CD4-positive, alpha-beta T cell treated with Interleukin-17A for 1 hour (primary cell): ENCODE results near the gene NOXO1.

Experiments
- DNase-seq: peaks from one replicate; pipeline ENCODE4 v3.0.0-alpha.2; 2020

Gene NOXO1

DNA sequence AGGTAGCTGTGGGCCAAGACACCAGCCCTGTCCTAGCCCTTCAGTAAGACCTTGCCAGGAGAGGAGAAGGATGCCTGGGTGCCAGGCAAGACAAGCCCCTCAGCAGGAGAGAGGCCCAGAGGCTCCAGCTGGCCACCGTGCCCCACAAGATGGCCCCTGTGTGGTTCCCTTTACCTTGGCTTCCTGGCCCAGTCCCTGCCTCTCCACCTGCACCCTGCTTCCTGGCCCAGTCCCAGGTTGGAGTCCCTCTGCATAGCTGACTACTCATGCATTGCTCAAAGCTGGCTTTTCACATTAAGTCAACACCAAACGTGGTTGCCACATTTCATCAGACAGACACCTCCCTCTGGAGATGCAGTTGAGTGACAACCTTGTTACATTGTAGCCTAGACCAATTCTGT is 12.5 kb upstream of the NOXO1 start:
- peak; percentile 27 for DNase-seq

DNA sequence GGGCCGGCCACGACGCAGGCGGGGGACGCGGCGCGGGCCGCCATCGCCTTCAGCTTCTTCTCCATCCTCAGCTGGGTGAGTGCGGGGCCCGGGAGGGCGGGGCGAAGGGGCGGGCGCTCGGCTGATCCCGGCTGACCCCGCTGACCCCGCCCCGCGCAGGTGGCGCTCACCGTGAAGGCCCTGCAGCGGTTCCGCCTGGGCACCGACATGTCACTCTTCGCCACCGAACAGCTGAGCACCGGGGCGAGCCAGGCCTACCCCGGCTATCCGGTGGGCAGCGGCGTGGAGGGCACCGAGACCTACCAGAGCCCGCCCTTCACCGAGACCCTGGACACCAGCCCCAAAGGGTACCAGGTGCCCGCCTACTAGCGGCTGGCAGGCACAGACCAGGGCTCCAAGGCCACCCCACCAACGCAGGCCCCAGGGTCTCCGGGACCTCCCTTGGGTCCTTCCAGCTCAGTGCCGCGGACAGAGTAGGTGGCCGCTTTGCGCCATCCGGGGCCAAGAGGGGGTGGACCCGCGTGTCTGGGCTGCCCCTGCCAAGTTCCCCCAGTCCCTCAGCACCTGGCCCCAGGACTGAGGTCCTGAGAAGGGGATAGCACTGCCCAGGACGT is 11.5 kb upstream of the NOXO1 start:
- DNase-seq: no peak

DNA sequence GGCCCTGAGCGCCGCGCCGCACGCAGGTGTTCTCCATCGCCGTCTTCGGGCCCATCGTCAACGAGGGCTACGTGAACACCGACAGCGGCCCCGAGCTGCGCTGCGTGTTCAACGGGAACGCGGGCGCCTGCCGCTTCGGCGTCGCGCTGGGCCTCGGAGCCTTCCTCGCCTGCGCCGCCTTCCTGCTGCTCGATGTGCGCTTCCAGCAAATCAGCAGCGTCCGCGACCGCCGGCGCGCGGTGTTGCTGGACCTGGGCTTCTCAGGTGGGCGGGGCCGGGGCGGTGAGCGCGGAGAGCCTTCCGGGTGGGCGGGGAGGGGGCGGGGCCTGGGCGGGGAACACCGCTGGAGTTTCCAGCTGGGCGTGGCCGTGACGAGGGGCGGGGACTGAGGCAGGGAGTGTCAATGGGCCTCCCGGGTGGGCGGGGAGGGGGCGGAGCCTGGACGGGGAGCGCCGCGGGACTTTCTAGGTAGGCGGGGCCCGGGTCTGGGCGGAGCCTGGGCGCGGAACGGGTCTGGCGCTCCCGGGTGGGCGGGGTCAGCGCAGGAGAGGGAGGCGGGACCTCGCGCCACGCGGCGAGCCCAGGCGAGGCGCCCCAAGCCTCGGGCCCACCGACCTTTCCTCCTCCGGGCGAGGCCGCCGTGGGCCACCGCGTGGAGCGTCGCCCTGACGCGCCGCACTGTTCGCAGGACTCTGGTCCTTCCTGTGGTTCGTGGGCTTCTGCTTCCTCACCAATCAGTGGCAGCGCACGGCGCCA is 10.9 kb upstream of the NOXO1 start:
- peak; percentile 98 for DNase-seq

DNA sequence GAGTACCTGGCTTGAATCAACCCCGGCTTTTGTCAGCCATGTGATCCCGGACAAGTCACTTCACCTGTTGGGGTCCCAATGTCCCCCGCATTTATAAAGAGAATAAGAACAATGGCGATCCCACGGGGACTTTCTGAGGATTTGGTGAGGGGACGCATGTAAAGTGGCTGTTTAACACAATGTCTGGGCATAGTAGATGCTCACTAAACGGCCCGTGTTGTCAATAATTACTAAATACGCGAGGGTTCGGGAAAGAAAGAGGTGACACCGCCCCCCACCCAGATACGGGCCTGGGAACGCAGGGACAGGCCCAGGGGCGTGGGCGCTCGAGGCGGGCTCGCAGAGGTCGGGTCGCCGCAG is 10.3 kb upstream of the NOXO1 start:
- no peak for DNase-seq

DNA sequence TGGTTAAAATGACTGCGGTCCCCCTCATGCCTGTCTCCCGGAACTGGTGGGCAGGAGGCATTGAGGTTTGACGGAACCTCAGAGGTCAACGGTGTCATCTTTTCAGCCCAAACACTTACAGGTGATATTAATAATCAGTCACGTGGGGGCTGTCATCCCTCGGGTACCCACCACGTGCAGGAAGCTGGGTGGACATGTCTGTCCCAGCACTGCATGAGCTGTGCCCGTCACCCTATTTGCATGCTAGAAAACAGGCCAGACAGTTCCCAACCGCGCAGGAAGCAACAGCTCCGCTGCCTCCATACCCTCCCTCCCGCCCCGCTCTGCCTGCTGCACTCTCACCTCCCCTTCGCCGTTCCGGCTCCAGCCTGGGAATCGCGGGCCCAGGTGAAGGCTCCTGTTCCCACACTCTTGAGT is 9.9 kb upstream of the NOXO1 start:
- DNase-seq: peak; percentile 76

DNA sequence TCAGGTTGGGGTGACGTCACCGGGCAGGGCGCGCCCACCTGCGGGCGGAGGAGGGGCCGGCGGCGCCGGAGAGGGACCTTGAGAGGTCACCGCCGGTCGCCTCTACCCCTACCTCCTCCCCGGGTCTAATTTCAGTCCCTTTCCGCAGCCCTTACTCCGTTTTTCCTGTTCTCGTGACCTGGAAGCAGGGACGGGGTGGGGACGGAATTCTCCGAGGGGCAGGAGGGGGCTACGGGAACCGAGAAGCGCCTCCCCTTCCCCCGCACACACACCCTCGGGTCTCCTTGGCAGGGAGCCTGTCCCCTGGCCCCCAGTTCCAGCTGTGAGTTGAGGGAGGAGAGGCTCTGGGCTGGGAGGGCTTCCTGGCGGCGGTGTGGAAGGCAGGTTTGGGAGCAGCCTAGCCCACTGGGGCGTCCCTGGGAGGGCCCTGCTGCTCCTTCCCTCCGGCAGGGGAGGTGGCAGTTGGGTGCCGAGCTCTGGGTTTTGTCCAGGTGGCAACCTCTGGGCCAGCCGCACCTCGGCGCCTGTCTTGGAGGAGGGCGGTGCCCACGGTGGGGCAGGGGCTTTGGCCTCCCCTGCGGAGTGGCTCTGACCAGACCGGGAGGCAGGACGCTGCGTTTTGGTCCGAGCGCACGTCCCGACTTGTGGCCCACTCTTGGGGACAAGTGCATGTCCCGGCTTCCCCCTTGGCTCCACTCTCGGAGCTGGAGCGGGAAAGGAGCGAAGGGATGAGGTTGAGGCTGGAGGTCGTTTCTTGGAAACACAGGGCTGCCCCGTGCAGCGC is 9.3 kb upstream of the NOXO1 start:
- peak; percentile 64 for DNase-seq

DNA sequence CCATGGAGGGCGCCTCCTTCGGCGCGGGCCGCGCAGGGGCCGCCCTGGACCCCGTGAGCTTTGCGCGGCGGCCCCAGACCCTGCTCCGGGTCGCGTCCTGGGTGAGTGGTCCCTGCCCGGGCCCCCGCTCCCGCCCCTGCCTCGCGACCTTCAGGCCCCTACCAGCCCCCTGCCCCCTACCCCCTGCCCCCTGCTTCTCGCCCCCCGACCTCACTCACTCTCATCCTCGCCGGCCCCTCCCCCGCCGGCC is 8.8 kb upstream of the NOXO1 start:
- DNase-seq: no peak

DNA sequence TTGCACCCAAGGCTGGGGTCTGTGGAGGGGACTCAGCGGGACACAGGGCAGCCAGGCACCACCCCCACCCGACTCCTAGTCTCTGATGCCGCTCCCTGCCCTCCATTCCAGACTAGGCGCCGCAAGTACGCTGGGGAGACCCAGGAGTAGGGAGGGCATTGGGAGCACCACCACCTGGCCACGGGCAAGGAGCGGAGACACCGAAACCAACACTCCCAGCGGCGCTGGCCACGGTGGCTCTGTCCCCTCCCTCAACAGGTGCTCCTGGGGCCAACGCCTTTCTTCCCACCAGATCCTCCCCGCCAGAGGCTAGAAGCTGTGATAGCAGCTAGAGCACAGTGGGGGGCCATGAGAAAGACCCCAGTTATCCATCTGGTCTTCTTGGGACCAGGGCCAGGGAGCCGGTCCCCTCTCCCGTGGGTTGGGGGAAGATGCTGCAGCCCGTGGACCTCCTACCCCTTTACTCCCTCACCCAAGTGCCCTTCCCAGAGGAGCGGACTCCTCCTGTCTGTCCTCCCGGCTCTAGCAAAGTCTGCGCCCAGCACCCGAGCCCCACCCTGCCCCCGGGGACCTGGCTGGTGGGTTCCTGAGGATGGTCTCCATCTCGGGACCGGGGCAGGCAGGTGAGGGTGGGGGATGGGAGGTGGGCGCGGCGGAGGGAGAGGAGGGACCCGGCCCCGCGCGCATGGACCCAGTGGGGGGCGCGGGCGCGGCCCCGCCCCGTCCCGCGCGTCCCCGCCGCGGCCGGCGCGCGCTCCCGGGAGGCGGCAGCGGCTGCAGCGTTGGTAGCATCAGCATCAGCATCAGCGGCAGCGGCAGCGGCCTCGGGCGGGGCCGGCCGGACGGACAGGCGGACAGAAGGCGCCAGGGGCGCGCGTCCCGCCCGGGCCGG is 8.2 kb upstream of the NOXO1 start, which contains the start of gene SYNGR3:
Gene SYNGR3 (plus strand): TSS at position 762 of the 892 bp plus-strand sequence. CDS start 133 bp downstream, outside the sequence.
- DNase-seq: peak; percentile 9

DNA sequence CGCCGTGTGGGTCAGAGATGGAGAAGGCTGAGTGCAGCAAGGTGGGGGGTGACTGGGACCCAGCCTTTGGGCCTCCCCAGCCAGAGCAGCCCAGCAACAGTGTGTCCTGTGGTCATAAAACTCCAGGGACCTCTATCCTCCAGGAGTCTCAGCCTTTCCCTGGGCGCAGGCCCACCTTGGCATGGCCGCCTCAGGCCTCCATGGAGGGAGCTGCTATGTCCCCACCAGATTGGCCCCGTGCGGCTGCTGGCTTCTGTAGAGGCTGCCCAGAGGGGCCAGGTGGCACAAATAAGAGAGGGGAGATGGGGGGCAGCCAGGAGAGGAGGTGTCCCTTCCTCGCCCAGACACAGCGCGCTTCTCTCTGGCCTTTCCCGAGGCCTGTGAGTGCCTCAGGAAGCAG is 5.9 kb upstream of the NOXO1 start:
- no peak for DNase-seq

DNA sequence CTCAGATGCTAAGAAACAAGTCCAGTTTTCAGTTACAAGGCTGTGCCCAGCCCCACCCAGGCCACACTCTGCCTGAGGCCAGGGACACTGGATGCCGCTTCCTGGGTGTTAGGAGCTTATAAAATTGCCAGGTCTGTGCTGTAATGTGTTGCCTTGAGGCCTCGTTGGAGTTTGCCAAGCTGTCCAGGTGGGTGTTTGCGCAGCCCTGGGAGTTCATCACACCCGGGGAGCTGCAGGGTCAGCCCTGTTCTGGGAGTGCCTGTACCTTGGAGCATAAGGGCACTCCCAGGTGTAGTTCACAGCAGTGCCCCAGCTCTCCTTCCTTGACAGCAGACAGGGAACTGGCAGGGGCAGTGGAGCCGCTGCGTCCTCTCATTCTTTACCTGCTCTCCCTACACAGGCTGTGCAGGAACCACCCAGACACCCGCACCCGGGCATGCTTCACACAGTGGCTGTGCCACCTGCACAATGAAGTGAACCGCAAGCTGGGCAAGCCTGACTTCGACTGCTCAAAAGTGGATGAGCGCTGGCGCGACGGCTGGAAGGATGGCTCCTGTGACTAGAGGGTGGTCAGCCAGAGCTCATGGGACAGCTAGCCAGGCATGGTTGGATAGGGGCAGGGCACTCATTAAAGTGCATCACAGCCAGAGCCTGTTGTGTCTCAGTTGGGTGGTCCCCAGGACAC is 4.3 kb upstream of the NOXO1 start:
- no peak for DNase-seq

DNA sequence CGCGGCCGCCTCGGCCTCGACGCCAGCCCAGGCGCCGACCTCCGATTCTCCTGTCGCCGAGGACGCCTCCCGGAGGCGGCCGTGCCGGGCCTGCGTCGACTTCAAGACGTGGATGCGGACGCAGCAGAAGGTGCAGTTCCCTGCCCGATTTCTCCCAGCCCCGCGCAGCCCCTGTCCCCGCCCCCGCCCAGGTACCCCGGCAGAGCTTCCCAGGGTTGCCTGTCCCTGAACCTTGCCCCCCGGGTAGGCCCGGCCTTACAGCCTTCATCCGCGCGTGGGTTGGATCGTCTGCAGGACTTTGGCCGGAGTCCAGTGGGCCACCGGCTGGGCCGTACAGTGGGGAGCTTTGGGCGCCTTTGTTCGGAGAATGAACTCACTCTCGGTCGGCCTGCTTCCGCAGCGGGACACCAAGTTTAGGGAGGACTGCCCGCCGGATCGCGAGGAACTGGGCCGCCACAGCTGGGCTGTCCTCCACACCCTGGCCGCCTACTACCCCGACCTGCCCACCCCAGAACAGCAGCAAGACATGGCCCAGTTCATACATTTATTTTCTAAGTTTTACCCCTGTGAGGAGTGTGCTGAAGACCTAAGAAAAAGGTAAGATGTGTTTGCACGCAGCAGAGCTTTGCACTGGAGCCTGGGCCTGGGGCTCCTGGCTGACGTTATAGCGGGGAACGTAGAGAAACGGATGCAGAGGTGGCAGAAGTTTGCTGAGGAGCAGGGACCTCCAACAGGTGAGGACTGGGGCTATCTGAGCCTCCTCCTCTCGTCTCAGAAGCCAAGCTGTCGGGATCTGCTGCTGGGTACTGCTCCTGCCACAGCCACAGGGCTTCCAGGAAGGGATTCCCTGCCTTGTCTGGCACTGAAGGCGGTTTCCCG is 3.3 kb upstream of the NOXO1 start:
- no peak for DNase-seq

DNA sequence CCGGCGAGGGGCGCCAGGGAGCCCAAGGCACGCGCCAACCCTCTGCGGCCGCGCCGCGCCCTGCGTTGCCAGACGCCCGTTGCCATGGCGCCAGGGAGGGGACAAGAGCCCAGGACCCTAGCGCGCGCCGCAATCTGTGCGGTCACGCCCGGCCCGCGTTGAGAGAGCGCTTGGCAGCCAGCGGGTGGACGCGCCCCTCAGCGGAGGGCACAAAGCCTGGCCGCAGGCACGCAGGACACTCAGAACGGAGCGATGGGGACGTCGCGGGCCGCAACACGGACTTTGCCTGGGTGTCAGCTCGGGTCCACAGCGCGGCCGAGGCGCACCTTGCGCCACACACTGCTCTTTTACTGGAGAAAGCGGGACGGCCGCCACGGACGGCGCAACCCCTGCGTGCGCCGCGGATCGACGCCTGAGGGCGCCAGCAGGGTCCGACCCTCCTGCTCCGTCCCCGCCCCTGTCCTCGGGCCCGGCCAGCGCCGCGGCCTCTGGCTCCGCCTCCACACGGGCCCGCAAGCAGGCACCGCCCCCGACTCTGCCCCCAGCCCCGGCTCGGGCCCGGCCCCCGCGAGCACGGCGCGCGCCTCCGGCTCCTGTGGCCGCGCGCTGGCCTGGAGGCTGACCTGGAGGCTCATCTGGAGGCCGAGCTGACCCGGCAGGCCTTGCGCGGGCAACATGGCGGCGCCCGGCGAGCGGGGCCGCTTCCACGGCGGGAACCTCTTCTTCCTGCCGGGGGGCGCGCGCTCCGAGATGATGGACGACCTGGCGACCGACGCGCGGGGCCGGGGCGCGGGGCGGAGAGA is 2.5 kb upstream of the NOXO1 start, which contains the start of gene GFER:
Gene GFER (plus strand): TSS at position 650 of the 803 bp plus-strand sequence. CDS start 26 bp downstream, at position 676.
- DNase-seq: peak; percentile 80

DNA sequence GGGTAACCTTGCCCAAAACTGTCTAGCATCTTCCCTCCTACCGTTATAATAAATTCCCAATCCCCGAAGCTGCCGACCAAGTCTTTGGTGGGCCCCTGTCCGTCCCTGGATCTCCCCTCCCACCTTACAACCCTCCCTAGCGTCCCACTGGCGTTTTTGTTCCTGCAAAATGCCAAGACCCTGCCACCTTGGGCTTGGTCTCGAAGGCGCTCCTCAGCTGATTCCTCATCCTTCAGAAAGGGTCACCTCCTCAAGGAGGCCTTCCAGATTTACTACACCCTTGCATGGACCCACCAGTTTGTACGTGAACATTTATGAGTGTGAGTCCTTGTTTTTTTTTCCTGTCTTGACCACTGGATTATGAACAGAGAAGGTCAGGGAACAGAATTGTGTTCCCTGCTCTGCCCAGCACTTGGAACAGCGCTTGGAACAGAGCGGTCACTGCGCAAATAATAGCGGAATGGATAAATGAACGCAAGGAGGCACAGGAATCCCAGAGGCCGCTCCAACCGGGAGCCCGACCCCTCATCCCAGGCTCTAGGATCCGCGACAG is 1.8 kb upstream of the NOXO1 start:
- DNase-seq: no peak

DNA sequence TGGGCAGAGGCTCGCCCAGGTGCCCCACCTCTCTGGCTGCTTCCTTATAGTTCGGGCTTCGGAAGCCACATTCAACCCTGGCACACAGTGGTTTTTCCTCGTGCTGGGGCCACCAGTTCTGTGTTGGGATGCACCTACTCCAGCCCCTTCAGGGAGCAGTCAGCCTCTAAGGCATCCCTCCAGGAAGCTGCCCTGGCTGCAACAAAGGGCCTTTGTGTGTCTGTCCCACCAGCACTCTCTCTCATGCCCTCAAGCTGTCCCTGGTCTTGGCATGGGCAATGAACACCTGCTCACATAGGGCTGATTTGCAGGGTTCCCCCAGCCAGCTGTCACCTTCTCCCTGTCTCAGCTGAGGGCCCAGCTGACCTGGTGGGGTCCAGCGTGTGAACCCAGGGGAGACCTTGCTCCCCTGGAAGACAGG is 754 bp upstream of the NOXO1 start:
- DNase-seq: no peak

DNA sequence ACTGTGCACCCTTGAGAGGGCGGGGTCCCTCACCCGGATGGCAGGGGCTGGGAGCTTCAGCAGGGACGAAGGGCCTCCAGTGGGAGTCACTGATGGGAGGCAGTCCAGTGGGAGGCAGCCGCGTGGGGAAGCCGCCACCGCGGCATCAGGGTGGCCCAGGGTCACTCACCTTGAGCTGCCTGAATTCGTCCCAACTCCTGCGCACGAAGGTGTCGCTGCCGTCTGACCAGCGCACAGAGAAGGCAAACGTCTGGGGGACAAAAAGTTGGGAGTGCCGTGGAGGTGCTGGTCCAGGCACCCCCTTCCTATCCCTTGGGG is 540 bp downstream of the NOXO1 start:
- no peak for DNase-seq

DNA sequence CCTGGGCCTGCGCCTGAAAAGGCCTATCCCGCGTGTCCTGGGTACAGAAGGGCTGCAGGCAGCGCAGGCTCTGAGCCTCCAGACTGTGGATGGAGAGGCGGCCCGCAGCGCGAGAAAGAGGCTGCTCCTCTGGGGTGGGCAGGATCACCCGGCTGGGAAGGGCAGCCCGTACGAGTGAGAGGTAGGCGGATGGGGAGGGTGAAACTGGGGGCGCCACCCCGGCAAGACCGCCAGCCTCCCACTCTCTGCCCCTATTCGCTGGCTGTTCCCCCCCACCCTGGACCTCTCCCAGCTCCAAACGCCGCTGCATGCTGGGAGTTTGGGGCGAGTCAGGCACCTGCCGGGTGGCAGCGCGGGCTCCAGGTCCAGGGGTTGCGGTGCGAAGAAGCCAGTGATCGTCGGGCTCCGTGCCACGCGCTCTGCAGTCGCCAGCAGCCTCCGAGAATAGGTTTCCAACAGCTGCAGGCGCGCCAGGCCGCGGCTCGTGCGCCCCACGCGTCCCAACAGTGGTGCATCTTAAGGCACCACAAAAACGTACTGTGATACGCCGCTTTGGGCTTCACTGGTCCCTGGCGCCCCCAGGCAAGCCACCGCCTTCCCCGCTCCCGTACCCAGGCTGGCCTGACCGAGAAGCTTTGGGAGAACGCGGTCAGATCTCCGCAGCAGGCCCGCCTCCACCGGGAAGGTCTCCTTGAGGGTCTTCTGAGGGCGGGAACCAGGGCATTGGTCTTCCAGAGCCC is 1.1 kb downstream of the NOXO1 start:
- DNase-seq: no peak

DNA sequence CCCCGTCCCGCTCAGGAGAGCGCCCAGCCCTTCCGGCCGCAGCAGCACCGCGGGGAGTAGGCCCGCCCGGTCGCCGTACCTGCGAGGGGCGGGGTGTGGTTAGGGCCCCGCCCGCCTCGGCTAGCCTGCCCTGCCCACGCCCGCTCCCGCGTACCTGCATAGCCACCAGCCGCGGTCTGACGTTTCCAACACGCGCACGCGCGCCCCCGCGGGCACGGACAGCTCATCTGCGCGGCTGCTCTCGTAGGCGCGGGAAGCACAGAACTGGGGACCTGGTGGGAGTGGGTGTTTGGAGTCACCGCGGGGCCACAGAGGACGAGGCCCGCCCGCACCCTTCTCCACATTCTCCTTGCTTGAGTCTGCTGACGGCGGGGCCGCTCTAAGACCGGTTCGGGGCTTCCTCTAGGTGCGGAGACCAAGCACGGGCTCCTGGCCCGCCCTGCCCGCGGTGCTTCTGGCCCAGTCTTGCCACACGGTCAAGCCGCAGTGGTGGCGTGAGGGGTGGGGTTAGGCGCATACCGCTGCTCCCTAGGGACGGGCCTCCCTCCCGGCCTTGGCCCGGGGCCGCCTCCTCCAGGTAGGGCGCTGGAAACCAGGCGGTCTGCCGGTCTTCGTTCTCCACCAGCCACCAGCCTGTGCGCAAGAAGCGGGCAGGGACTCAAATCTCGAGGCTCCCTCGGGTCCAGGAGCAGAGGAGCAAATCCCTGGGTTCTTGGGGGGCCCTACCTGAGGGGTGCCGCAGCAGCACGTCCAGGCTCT is 1.8 kb downstream of the NOXO1 start:
- peak; percentile 46 for DNase-seq

DNA sequence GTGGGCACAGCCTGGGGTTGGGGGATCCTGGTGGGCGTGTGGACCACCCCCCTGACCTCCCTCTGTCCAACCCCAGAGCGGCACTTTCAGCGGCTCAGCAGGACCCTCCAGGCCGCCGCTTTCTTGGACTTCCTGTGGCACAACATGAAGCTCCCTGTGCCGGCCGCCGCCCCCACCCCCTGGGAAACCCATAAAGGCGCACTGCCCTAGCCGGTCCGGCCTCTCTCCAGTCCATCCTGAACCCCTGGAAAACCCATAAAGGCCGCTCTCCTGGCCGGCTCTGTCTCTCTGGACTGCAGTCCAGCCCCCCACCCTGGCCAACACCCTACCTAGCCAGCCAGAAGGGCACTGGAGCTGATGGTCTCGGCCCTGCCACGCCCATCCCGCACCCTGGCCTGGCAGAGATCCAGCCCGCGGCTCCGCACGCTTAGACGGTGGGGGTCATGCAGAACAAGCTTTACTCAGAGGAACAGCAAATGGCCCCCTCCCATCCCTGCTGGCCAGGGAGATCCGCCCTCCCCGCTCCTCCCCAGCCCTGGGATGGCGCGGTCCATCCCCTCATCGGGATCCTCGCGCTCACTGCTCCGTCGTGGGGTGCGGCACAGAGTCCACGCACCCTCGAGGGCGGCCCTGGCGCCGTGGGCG is 2.7 kb downstream of the NOXO1 start:
- no peak for DNase-seq
